Endothelial cell (in vitro differentiated cells): ENCODE results near the gene CCRL2. TPM values are rescaled to one million over a fixed set of nuclear protein-coding genes. Genes with fewer than 3 reads are reported as not detected.

ENCODE experiments used
- DNase-seq: peaks from one replicate; pipeline ENCODE4 v3.0.0; 2021; ENCODE audit warnings: low spot score
- H3K27ac Mint-ChIP-seq: one replicate; pipeline ENCODE4 v1.8.0; 2021; ENCODE audit warnings: mixed read lengths, inconsistent platforms; ENCODE audit not compliant: unreplicated experiment
- H3K27me3 Mint-ChIP-seq: one replicate; pipeline ENCODE4 v1.8.0; 2021; ENCODE audit warnings: mild to moderate bottlenecking, moderate library complexity, mixed read lengths, inconsistent platforms; ENCODE audit not compliant: unreplicated experiment
- H3K36me3 Mint-ChIP-seq: one replicate; pipeline ENCODE4 v1.8.0; 2021; ENCODE audit warnings: mild to moderate bottlenecking, low read depth, mixed read lengths, inconsistent platforms; ENCODE audit not compliant: unreplicated experiment
- H3K4me1 Mint-ChIP-seq: one replicate; pipeline ENCODE4 v1.8.0; 2021; ENCODE audit warnings: mild to moderate bottlenecking, mixed read lengths, inconsistent platforms; ENCODE audit not compliant: unreplicated experiment
- H3K4me3 Mint-ChIP-seq: one replicate; pipeline ENCODE4 v1.8.0; 2021; ENCODE audit warnings: mild to moderate bottlenecking, mixed read lengths, inconsistent platforms; ENCODE audit not compliant: unreplicated experiment
- H3K9me3 Mint-ChIP-seq: one replicate; pipeline ENCODE4 v1.8.0; 2021; ENCODE audit warnings: mixed read lengths, inconsistent platforms; ENCODE audit not compliant: unreplicated experiment
- total RNA-seq: library from RNA; stranded (reverse); fragmentation: NEBNext Ultra II Directional; extraction: Animal tissue kit (Norgen Biotek cat#: 25700); gene quantifications from one replicate; pipeline ENCODE4 v1.2.1, GENCODE V29; 2021; ENCODE audit not compliant: unreplicated experiment
- TF ChIP-seq, protein P1 (sequence below): fragments of 200-600 bp; sonication (generic); IDR thresholded peaks from one replicate; pipeline ENCODE4 v1.5.0; 2021; ENCODE audit warnings: antibody characterized with exemption; ENCODE audit not compliant: unreplicated experiment

The CCRL2 gene
- total RNA-seq, 1 donor from 2014 or later: 1.4 TPM

- H3K9me3 Mint-ChIP-seq: no peaks in the 10 kb centered on the region
- TF ChIP-seq, protein P1, sequence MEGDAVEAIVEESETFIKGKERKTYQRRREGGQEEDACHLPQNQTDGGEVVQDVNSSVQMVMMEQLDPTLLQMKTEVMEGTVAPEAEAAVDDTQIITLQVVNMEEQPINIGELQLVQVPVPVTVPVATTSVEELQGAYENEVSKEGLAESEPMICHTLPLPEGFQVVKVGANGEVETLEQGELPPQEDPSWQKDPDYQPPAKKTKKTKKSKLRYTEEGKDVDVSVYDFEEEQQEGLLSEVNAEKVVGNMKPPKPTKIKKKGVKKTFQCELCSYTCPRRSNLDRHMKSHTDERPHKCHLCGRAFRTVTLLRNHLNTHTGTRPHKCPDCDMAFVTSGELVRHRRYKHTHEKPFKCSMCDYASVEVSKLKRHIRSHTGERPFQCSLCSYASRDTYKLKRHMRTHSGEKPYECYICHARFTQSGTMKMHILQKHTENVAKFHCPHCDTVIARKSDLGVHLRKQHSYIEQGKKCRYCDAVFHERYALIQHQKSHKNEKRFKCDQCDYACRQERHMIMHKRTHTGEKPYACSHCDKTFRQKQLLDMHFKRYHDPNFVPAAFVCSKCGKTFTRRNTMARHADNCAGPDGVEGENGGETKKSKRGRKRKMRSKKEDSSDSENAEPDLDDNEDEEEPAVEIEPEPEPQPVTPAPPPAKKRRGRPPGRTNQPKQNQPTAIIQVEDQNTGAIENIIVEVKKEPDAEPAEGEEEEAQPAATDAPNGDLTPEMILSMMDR: peak; percentile 55
- no peaks in the 10 kb centered on the region for H3K27me3 Mint-ChIP-seq
- no peak overlapping the region for H3K4me3 Mint-ChIP-seq
- no peaks in the 10 kb centered on the region for H3K36me3 Mint-ChIP-seq
- no peaks in the 10 kb centered on the region for H3K4me1 Mint-ChIP-seq
- peak; percentile 47 for DNase-seq
- no peak overlapping the region for H3K27ac Mint-ChIP-seq
Observed at GRCh38 chr3:46442576-46443530, 35.8 kb downstream of the CCRL2 start.

DNA sequence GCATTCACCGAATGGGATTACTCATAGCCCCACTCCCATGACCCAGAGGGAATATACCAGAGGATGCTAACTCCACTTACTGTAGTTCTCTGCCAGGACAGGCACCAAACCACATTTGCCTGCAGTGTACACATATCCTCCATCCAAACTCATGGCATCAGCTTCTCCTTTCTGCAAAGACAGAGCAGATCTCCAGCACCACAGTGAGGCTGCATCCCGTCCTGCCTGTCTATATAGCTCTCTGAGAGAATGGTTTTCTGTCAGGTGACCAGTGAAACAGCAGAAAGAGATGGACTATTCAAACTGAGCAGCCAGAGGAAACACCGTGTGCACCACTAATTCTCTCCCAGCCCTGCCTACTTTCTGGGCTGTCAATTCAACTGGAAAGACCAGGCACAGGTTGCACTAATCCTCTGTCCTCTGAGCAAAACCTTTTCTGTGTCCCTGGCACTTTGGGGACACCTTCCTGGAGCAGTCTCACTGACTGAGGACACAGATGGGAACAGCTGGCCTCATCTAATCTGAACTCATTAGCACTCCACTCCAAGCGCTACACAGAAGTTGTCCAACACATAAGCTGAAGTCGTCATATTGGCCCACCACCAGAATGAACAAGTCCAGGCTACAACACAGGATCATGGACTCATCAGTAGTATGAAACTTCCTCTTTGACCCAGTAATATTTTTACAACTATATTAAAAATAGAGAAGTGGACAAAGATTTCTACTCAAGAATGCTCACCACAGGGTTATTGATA lies 40.3 kb downstream of the CCRL2 start:
- Mint-ChIP-seq H3K4me1 (no peaks in the 10 kb centered on the region), H3K27ac (no peak overlapping the region), H3K9me3 (no peaks in the 10 kb centered on the region), H3K36me3 (no peaks in the 10 kb centered on the region), H3K4me3 (no peak overlapping the region), H3K27me3 (no peaks in the 10 kb centered on the region)
- TF ChIP-seq, protein P1: no peak
- no peak for DNase-seq

GRCh38 chr3:46448721-46449120 lies 41.7 kb downstream of the CCRL2 start:
- H3K27ac Mint-ChIP-seq: no peak overlapping the region

DNA sequence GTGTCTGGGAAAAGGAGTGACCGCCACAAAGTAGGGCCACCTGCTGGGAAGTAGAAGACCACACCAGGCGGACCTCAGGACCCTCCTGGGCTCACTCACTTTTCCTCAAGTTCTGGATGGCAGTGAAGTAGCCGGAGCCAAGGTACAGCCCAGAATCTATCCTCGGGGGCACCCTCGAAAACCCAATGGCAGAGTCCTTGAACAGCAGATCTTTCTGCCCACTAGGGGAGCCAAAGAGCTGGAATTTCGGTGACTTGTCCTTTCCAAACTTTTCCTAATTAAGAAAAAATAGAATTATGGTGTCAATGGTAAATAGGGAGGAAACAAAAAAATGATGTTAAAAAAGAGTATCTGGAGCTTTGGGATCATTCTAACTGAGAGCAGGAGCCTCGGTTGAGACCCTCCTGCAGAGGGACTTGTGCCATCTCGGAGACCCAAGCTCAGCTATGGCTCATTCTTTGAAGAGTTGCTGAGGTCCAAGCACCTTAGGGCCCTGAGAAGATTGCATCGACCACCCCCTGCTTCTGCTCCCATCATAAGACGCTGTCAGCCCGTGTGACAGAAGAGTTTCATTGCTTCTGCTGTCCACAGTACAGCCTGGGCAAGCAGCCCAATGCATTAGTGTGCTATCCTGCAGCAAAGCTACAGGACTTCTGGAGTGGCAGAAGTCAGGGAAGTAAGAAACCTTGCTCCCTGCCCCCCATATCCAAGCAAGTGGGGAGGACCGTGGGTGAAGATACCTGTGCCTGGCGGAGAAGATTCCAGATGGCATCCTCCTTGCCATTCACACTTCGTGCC lies 42.9 kb downstream of the CCRL2 start:
- peaks cover 4% of the 10 kb centered on the region for H3K27me3 Mint-ChIP-seq
- no peaks in the 10 kb centered on the region for H3K9me3 Mint-ChIP-seq
- H3K4me1 Mint-ChIP-seq: no peaks in the 10 kb centered on the region
- no peaks in the 10 kb centered on the region for H3K36me3 Mint-ChIP-seq
- no peak overlapping the region for H3K27ac Mint-ChIP-seq
- peak; percentile 38 for DNase-seq
- no peak overlapping the region for H3K4me3 Mint-ChIP-seq
- TF ChIP-seq, protein P1: peak; percentile 73

More at GRCh38 chr3:46448721-46449120, 41.7 kb downstream of the CCRL2 start:
- no peak for DNase-seq
- TF ChIP-seq, protein P1: no peak
- Mint-ChIP-seq H3K27me3 (no peaks in the 10 kb centered on the region), H3K4me3 (no peak overlapping the region), H3K4me1 (no peaks in the 10 kb centered on the region), H3K36me3 (no peaks in the 10 kb centered on the region), H3K9me3 (no peaks in the 10 kb centered on the region)
